Measurements from ENCODE around the gene NUBPL.

NUBPL gene

GRCh38 chr14:31561155-31561846 is at the start of gene NUBPL:
Gene NUBPL, plus strand, starts transcription at chr14:31561404. Its CDS starts 36 bp downstream, at chr14:31561440.
- DNase-seq = peak; percentile 99

GRCh38 chr14:31527087-31527486 is 34.1 kb upstream of the NUBPL start:
- no peak for DNase-seq

GRCh38 chr14:31527546-31527945 is 33.7 kb upstream of the NUBPL start:
- DNase-seq = no peak

GRCh38 chr14:31529053-31529452 is 32.2 kb upstream of the NUBPL start:
- no peak for DNase-seq

GRCh38 chr14:31530136-31530535 is 31.1 kb upstream of the NUBPL start:
- DNase-seq = no peak

- no peak for DNase-seq
Measured at GRCh38 chr14:31536201-31536960, 24.8 kb upstream of the NUBPL start.

- DNase-seq = no peak
Measured at GRCh38 chr14:31541702-31542101, 19.5 kb upstream of the NUBPL start.

- no peak for DNase-seq
Measured at GRCh38 chr14:31543969-31544799, 17.0 kb upstream of the NUBPL start.

GRCh38 chr14:31544816-31545215 is 16.4 kb upstream of the NUBPL start:
- no peak for DNase-seq

GRCh38 chr14:31545328-31545727 is 15.9 kb upstream of the NUBPL start:
- DNase-seq = no peak

GRCh38 chr14:31549817-31550216 is 11.4 kb upstream of the NUBPL start:
- DNase-seq = no peak

- DNase-seq = no peak
Measured at GRCh38 chr14:31550589-31550988, 10.6 kb upstream of the NUBPL start.

GRCh38 chr14:31556191-31556590 is 5.0 kb upstream of the NUBPL start:
- no peak for DNase-seq

GRCh38 chr14:31559939-31560338 is 1.3 kb upstream of the NUBPL start:
- no peak for DNase-seq

GRCh38 chr14:31560759-31561154 is 447 bp upstream of the NUBPL start:
- DNase-seq = no peak

GRCh38 chr14:31564194-31564593 is 3.0 kb downstream of the NUBPL start:
- DNase-seq = no peak

GRCh38 chr14:31566456-31566855 is 5.3 kb downstream of the NUBPL start:
- DNase-seq = no peak

GRCh38 chr14:31567655-31568054 is 6.5 kb downstream of the NUBPL start:
- no peak for DNase-seq

- DNase-seq = no peak
Measured at GRCh38 chr14:31568161-31568560, 7.0 kb downstream of the NUBPL start.

GRCh38 chr14:31568671-31569070 is 7.5 kb downstream of the NUBPL start:
- DNase-seq = no peak

- no peak for DNase-seq
Measured at GRCh38 chr14:31572955-31573354, 11.8 kb downstream of the NUBPL start.

GRCh38 chr14:31576949-31577348 is 15.7 kb downstream of the NUBPL start:
- no peak for DNase-seq

GRCh38 chr14:31578266-31578665 is 17.1 kb downstream of the NUBPL start:
- DNase-seq = no peak

Data from eye (tissue), 1 donor.